Measurements from ENCODE around the gene MLYCD. TPM values are rescaled to one million over a fixed set of nuclear protein-coding genes. Genes with fewer than 3 reads are reported as not detected.
"Not testable (repeated sequence)": the region's sequence is repeated elsewhere in the genome, so short reads cannot be mapped to it uniquely, and the experiment has no call there.

Gene MLYCD
- total RNA-seq, 4 donors from 2014 or later: 9.6 to 15.8 (median 12.3) TPM

DNA sequence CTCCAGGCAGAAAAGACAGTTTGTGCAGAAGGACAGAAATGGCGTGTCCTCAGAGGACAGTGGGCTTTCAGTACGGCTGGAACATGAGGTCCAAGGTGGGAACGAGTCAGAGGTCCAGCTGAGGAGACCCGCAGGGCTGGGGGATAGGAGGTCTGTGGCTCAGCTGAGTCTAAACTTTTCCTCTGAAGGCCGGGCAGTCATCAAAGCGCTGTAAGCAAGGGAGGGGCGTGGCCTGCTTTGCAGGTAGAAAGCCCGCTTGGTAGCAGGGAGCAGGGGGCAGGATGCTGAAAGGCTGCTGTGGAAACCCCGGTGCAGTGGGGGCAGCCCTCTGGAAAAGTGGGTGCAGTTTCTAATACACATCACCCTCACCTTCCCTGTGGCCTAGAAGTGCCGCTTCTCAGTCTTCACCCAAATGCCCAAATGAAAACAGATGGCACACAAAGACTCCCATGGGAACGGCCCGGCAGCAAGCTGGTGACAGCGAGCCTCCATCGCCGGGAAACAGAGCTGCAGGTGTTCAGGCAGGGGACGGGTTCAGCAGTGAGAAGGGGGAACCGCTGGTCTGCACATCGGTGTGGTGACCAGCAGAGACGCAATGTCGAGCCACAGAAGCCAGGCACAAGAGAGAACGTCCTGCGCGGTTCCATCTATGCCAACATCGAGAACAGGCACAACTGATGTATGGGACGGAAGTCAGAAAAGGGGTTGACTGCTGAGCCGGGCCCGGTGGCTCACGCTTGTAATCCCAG is 41.9 kb downstream of the MLYCD start:
- no peak for DNase-seq (ENCODE audit: extremely low spot score)
- Histone ChIP-seq H3K36me3 (peaks cover 0 to 5% (median 0%) of the 10 kb centered on the region in 4 donors), H3K9me3 (no peaks in the 10 kb centered on the region), H3K4me3 (no peak overlapping the region), H3K27ac (replicated peaks in 1 of 4) (no peak overlapping the region), H3K27me3 (no peaks in the 10 kb centered on the region), H3K4me1 (peaks cover 0 to 10% (median 2%) of the 10 kb centered on the region in 4 donors)
- intact Hi-C loops (cut with DNase I): no loop called here
- TF ChIP-seq, protein P1, sequence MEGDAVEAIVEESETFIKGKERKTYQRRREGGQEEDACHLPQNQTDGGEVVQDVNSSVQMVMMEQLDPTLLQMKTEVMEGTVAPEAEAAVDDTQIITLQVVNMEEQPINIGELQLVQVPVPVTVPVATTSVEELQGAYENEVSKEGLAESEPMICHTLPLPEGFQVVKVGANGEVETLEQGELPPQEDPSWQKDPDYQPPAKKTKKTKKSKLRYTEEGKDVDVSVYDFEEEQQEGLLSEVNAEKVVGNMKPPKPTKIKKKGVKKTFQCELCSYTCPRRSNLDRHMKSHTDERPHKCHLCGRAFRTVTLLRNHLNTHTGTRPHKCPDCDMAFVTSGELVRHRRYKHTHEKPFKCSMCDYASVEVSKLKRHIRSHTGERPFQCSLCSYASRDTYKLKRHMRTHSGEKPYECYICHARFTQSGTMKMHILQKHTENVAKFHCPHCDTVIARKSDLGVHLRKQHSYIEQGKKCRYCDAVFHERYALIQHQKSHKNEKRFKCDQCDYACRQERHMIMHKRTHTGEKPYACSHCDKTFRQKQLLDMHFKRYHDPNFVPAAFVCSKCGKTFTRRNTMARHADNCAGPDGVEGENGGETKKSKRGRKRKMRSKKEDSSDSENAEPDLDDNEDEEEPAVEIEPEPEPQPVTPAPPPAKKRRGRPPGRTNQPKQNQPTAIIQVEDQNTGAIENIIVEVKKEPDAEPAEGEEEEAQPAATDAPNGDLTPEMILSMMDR (IDR thresholded peaks at IDR 0.05): no peak
- TF ChIP-seq EP300 (IDR thresholded peaks at IDR 0.05): no peak
- TF ChIP-seq POLR2AphosphoS5 (IDR thresholded peaks at IDR 0.05): no peak
- TF ChIP-seq POLR2A (IDR thresholded peaks at IDR 0.05; ENCODE audit: low read depth): no peak
- WGBS: 84% methylated on average over 27 of the region's 28 CpGs

DNA sequence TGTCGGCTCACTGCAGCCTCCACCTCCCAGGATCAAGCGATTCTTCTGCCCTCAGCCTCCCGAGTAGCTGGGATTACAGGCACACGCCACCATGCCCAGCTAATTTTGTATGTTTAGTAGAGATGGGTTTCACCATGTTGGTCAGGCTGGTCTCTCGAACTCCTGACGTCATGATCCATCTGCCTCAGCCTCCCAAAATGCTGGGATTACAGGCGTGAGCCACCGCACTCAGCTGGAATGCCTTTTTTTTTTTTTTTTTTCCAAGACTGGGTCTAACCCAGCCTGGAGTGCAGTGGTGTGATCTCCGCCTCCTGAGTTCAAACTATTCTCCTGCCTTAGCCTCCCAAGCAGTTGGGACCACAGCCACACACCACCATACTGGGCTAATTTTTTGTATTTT is 42.6 kb downstream of the MLYCD start:
- 96% methylated on average over 9 of the region's 9 CpGs for WGBS
- H3K4me3 ChIP-seq; intact Hi-C loops (cut with DNase I); DNase-seq (ENCODE audit: extremely low spot score); H3K36me3 ChIP-seq; H3K27ac ChIP-seq (replicated peaks in 1 of 4); H3K27me3 ChIP-seq; H3K9me3 ChIP-seq: not testable (repeated sequence)
- peaks cover 0 to 10% (median 2%) of the 10 kb centered on the region in 4 donors for H3K4me1 ChIP-seq

DNA sequence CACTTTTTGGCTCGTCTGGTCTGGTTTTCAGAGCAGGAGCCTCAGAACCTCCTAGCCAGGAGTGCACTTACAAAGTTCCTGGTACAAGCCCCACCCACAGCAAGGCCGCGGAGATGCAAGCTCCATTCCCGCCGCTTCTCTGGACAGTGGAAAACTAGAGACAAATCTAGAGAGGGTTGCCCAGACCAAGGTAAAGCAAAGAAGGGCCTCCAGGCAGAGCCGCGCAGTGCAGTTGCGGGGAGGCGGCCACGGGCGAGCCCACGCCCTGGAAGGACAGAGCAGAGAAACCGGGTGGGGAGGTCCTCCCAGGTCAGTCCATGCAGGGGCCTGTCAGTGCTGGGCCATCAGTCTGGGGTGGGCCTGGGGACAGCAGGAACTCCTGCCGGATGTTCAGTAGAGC is 43.2 kb downstream of the MLYCD start:
- Histone ChIP-seq H3K27me3 (no peaks in the 10 kb centered on the region), H3K4me3 (no peak overlapping the region), H3K9me3 (no peaks in the 10 kb centered on the region), H3K4me1 (peaks cover 0 to 10% (median 2%) of the 10 kb centered on the region in 4 donors), H3K36me3 (peaks cover 0 to 3% (median 0%) of the 10 kb centered on the region in 4 donors), H3K27ac (replicated peaks in 1 of 4) (no peak overlapping the region)
- TF ChIP-seq POLR2A (IDR thresholded peaks at IDR 0.05; ENCODE audit: low read depth) (no peak), EP300 (IDR thresholded peaks at IDR 0.05) (no peak), POLR2AphosphoS5 (IDR thresholded peaks at IDR 0.05) (no peak)
- TF ChIP-seq, protein P1 (IDR thresholded peaks at IDR 0.05): no peak
- whole genome bisulfite sequencing: 88% methylated on average over 14 of the region's 14 CpGs
- intact Hi-C loops (cut with DNase I): no loop called here
- DNase-seq (ENCODE audit: extremely low spot score): no peak

DNA sequence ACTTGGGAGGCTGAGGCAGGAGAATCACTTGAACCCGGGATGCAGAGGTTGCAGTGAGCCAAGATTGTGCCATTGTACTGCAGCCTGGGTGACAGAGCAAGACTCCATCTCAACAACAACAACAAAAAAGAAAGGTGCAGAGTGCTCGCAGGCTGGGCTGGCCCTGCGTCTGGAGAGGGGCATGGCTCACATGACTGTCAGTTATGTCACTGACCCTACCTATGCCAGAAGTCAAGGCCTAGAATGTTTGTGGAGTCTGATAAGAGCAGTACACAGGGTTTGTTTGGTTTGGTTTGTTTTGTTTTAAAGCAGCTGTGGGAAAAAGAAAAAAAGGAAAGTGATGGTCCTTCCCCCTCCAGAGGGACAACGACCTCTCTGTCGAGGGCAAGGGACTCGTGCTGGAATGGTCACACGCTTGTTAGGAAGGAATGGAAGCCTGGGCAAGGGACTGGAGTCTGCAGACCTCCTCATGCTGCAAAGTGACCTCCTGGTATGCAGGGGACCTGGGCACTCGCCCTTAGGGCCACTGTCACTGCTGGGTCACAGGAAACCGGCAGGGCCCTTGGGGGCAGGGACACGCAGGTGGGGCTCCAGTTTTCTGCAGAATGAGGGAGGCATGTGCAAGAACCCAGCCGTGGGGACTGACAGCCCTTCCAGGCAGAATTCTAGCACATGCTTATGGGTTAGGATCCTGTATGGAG is 44.0 kb downstream of the MLYCD start:
- Histone ChIP-seq H3K27ac (replicated peaks in 1 of 4) (no peak overlapping the region), H3K9me3 (no peaks in the 10 kb centered on the region), H3K4me3 (no peak overlapping the region), H3K4me1 (peaks cover 0 to 10% (median 2%) of the 10 kb centered on the region in 4 donors), H3K36me3 (no peaks in the 10 kb centered on the region), H3K27me3 (no peaks in the 10 kb centered on the region)
- TF ChIP-seq POLR2A (IDR thresholded peaks at IDR 0.05; ENCODE audit: low read depth): no peak
- TF ChIP-seq EP300 (IDR thresholded peaks at IDR 0.05): no peak
- no peak for TF ChIP-seq POLR2AphosphoS5 (IDR thresholded peaks at IDR 0.05)
- TF ChIP-seq, protein P1 (IDR thresholded peaks at IDR 0.05): no peak
- DNase-seq (ENCODE audit: extremely low spot score): no peak
- WGBS: 72% methylated on average over 9 of the region's 11 CpGs
- intact Hi-C loops (cut with DNase I): no loop called here

DNA sequence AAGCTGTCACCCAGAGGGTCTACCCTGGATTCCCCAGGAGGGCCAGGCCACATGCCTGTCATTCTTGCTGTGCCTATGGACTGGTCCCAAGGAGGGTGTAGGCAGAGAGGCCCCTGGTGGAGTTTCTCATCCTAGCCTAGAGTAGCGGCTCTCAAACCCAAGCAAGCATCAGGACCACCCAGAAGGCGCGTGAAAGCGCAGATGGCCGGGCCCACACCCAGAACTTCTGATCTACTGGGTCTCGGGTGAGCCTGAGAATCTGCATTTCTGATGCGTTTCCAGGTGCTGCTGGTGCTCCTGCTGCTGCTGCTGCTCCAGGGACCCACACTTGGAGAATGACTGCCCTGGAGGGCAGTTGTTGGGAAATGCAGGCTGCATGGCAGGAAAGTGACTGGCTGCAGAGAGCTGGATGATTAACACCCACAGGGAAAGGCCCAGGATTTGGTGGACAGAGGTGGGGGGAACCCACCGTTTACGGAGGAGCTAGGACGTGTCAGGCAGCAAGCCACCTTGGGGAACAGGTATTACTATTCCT is 44.7 kb downstream of the MLYCD start:
- H3K4me3 ChIP-seq: no peak overlapping the region
- intact Hi-C loops (cut with DNase I): no loop called here
- H3K27ac ChIP-seq (replicated peaks in 1 of 4): no peak overlapping the region
- TF ChIP-seq, protein P1 (IDR thresholded peaks at IDR 0.05): no peak
- no peak for TF ChIP-seq POLR2AphosphoS5 (IDR thresholded peaks at IDR 0.05)
- no peaks in the 10 kb centered on the region for H3K27me3 ChIP-seq
- 83% methylated on average over 4 of the region's 10 CpGs for WGBS
- no peak for DNase-seq (ENCODE audit: extremely low spot score)
- H3K9me3 ChIP-seq: no peaks in the 10 kb centered on the region
- H3K36me3 ChIP-seq: peaks cover 0 to 4% (median under 1%) of the 10 kb centered on the region in 4 donors
- H3K4me1 ChIP-seq: peaks cover 0 to 10% (median 2%) of the 10 kb centered on the region in 4 donors

Data from esophagus muscularis mucosa (tissue), 4 donors.